Right lung (tissue), 5 donors: ENCODE data around the gene EGR4. TPM values are rescaled to one million over a fixed set of nuclear protein-coding genes. Genes with fewer than 3 reads are reported as not detected.

ENCODE experiments used
- DNase-seq, 2 donors: peaks; one replicate each; pipeline ENCODE4 v3.0.0-alpha.2; 2013
- polyA plus RNA-seq, 5 donors: library from polyadenylated mRNA; unstranded; fragments of 120-200 nt; gene quantifications; one replicate each; pipeline versions ENCODE4 v1.2.1 to v1.2.3, GENCODE V29; 2013; ENCODE audit warnings: inconsistent platforms in 1 of 5, low replicate concordance in 1 of 5; ENCODE audit not compliant: insufficient read length in 5 of 5, insufficient read depth in 1 of 5

EGR4 gene
- polyA plus RNA-seq, 5 donors = not detected

GRCh38 chr2:73250872-73251846 is 42.2 kb downstream of the EGR4 start:
- DNase-seq = no peak

GRCh38 chr2:73249636-73250035 is 43.7 kb downstream of the EGR4 start:
- DNase-seq = no peak

- DNase-seq = no peak
Measured at GRCh38 chr2:73246850-73247249, 46.5 kb downstream of the EGR4 start.

- DNase-seq = no peak
Measured at GRCh38 chr2:73244580-73244979, 48.8 kb downstream of the EGR4 start.

- peak; percentile 43 to 44 for DNase-seq
Measured at GRCh38 chr2:73243884-73244570, 49.3 kb downstream of the EGR4 start.

Other genes with a start within 250 kb of the EGR4 start
- 10 to 100 TPM; 13.7 to 17.6 (median 14.9) TPM for gene SFXN5, start 221.8 kb downstream of the EGR4 start, polyA plus RNA-seq
- gene RAB11FIP5, start 180.6 kb downstream of the EGR4 start, polyA plus RNA-seq = 10 to 100 TPM in 3 of 5 donors, 1 to 10 TPM in 2; 9.0 to 12.5 (median 11.8) TPM
- gene NOTO, start 91.0 kb downstream of the EGR4 start, polyA plus RNA-seq = under 1 TPM; 0.08 to 0.18 (median 0.13) TPM
- 10 to 100 TPM; 30.4 to 39.0 (median 35.6) TPM for gene SMYD5, start 79.3 kb downstream of the EGR4 start, polyA plus RNA-seq
- gene PRADC1, start 60.3 kb downstream of the EGR4 start, polyA plus RNA-seq = 10 to 100 TPM in 4 of 5 donors, 1 to 10 TPM in 1; 9.8 to 21.8 (median 11.8) TPM
- gene CCT7, start 59.2 kb downstream of the EGR4 start, polyA plus RNA-seq = 100 to 1,000 TPM; 211 to 233 (median 216) TPM
- gene FBXO41, start 9.1 kb downstream of the EGR4 start, polyA plus RNA-seq = 1 to 10 TPM; 1.5 to 2.1 (median 1.6) TPM
- gene ALMS1, start 92.3 kb upstream of the EGR4 start, polyA plus RNA-seq = 10 to 100 TPM; 29.4 to 40.5 (median 38.9) TPM